CD14-positive monocyte (primary cell): ENCODE data around the gene ZSCAN22. TPM values are rescaled to one million over a fixed set of nuclear protein-coding genes. Genes with fewer than 3 reads are reported as not detected.
A peak's percentile ranks its signal among the peaks of the same experiment; 100 is the strongest.

Experiments
- DNase-seq, 3 donors: peaks; one replicate each; pipeline ENCODE4 v3.0.0-alpha.2; 2011 to 2022
- H2AFZ ChIP-seq: 2 replicates; pipeline ENCODE4 v1.6.0; 2012; ENCODE audit warnings: mild to moderate bottlenecking, low read depth, low read length, inconsistent platforms; ENCODE audit not compliant: insufficient read depth, poor library complexity, severe bottlenecking
- H3K27ac ChIP-seq, 2 donors: 1 replicate in 1 of 2; 2 replicates in 1 of 2; pipeline ENCODE4 v1.5.1; 2012 to 2013; ENCODE audit warnings: low read length in 2 of 2, control low read depth in 1 of 2, inconsistent platforms in 1 of 2, low read depth in 1 of 2, mild to moderate bottlenecking in 1 of 2
- H3K27me3 ChIP-seq, 2 donors: one replicate each; pipeline versions ENCODE4 v1.6.0 to v1.6.1; 2011 to 2013; ENCODE audit warnings: low read length in 2 of 2; ENCODE audit not compliant: control insufficient read depth in 2 of 2, insufficient read depth in 2 of 2
- H3K36me3 ChIP-seq, 2 donors: replicated peaks in 1 of 2; 1 replicate in 1 of 2; 2 replicates in 1 of 2; pipeline versions ENCODE4 v1.5.1 to v1.6.1; 2012 to 2013; ENCODE audit warnings: low read length in 2 of 2, control low read depth in 1 of 2, inconsistent platforms in 1 of 2, mild to moderate bottlenecking in 1 of 2; ENCODE audit not compliant: insufficient read depth in 2 of 2, control insufficient read depth in 1 of 2
- H3K4me1 ChIP-seq, 2 donors: 1 replicate in 1 of 2; 2 replicates in 1 of 2; pipeline versions ENCODE4 v1.5.1 to v1.6.1; 2012 to 2013; ENCODE audit warnings: low read length in 2 of 2, control low read depth in 1 of 2, inconsistent platforms in 1 of 2, mild to moderate bottlenecking in 1 of 2, moderate library complexity in 1 of 2; ENCODE audit not compliant: insufficient read depth in 2 of 2, control insufficient read depth in 1 of 2
- H3K4me2 ChIP-seq: replicated peaks from 2 replicates; pipeline ENCODE3; 2012; ENCODE audit warnings: low read length, moderate library complexity, mild to moderate bottlenecking; ENCODE audit not compliant: poor library complexity, severe bottlenecking; ENCODE audit errors: extremely low read depth
- H3K4me3 ChIP-seq, 3 experiments: fragments of 200-600 bp in 1 of 3; sonication (generic) in 1 of 3; replicated peaks in 1 of 3; 1 replicate in 2 of 3; 2 replicates in 1 of 3; pipeline ENCODE4 v1.5.1; 2011 to 2013; ENCODE audit warnings: low read length in 3 of 3, mild to moderate bottlenecking in 3 of 3, control low read depth in 2 of 3, low read depth in 2 of 3, inconsistent platforms in 1 of 3, moderate library complexity in 1 of 3
- H3K79me2 ChIP-seq: 2 replicates; pipeline ENCODE4 v1.6.0; 2012; ENCODE audit warnings: mild to moderate bottlenecking, control low read depth, inconsistent platforms, low read length, moderate library complexity; ENCODE audit not compliant: insufficient read depth
- H3K9ac ChIP-seq: 2 replicates; pipeline ENCODE4 v1.6.0; 2017; ENCODE audit warnings: low read length, mild to moderate bottlenecking; ENCODE audit not compliant: insufficient read depth, poor library complexity, severe bottlenecking
- H3K9me3 ChIP-seq, 2 donors: replicated peaks in 1 of 2; 1 replicate in 1 of 2; 2 replicates in 1 of 2; pipeline versions ENCODE4 v1.5.1 to v1.6.1; 2012 to 2013; ENCODE audit warnings: low read length in 2 of 2, control low read depth in 1 of 2; ENCODE audit not compliant: control insufficient read depth in 1 of 2, insufficient read depth in 1 of 2
- H4K20me1 ChIP-seq: 2 replicates; pipeline ENCODE4 v1.6.0; 2012; ENCODE audit warnings: mild to moderate bottlenecking, low read length, control low read depth, moderate library complexity; ENCODE audit not compliant: insufficient read depth
- H3K27ac Mint-ChIP-seq, 7 donors: one replicate each; pipeline ENCODE4 v1.8.0; 2020; ENCODE audit warnings: mild to moderate bottlenecking in 7 of 7, mixed read lengths in 7 of 7, moderate library complexity in 6 of 7, inconsistent platforms in 2 of 7
- H3K27me3 Mint-ChIP-seq, 3 donors: one replicate each; pipeline ENCODE4 v1.8.0; 2021 to 2022; ENCODE audit warnings: low read depth in 3 of 3, mild to moderate bottlenecking in 3 of 3, mixed read lengths in 3 of 3, moderate library complexity in 3 of 3, inconsistent platforms in 1 of 3
- H3K36me3 Mint-ChIP-seq, 2 donors: one replicate each; pipeline ENCODE4 v1.8.0; 2020; ENCODE audit warnings: mixed read lengths in 2 of 2, inconsistent platforms in 1 of 2, mild to moderate bottlenecking in 1 of 2
- H3K4me1 Mint-ChIP-seq: one replicate; pipeline ENCODE4 v1.8.0; 2020; ENCODE audit warnings: mild to moderate bottlenecking, mixed read lengths
- H3K4me3 Mint-ChIP-seq, 2 donors: one replicate each; pipeline ENCODE4 v1.8.0; 2020; ENCODE audit warnings: mild to moderate bottlenecking in 2 of 2, mixed read lengths in 2 of 2, moderate library complexity in 1 of 2
- H3K9me3 Mint-ChIP-seq, 7 donors: one replicate each; pipeline ENCODE4 v1.8.0; 2020 to 2022; ENCODE audit warnings: mixed read lengths in 7 of 7, mild to moderate bottlenecking in 6 of 7, moderate library complexity in 6 of 7, inconsistent platforms in 2 of 7
- WGBS: methylation state at CpG from one replicate; pipeline ENCODE4 v1.1.5; 2013; ENCODE audit warnings: missing lambda C conversion rate; ENCODE audit not compliant: insufficient coverage; 5-methylcytosine and 5-hydroxymethylcytosine counted together
- intact Hi-C, 2 donors: fragments of 100-400 bp; cut with micrococcal nuclease; formaldehyde crosslinking; loops; one replicate each; pipeline versions ENCODE4 v1.15.0 to v1.15.1; 2023
- polyA plus RNA-seq, 3 donors: library from polyadenylated mRNA; depleted of rRNA in 1 of 3; unstranded in 2 of 3; stranded (reverse) in 1 of 3; fragments of 300-500 nt in 2 of 3; fragments of >200 nt in 1 of 3; fragmentation: Illumina TruSeq in 2 of 3; gene quantifications; 1 replicate in 2 of 3; 2 replicates in 1 of 3; pipeline ENCODE4 v1.2.3, GENCODE V29; 2012 to 2021
- TF ChIP-seq, protein P1 (sequence below): fragments of 200-600 bp; IDR thresholded peaks from one replicate; pipeline ENCODE4 v1.8.0; 2022; ENCODE audit warnings: antibody characterized with exemption, mild to moderate bottlenecking

The ZSCAN22 gene
- polyA plus RNA-seq, 3 donors, result 0.58 to 1.2 (median 0.99) TPM

DNA sequence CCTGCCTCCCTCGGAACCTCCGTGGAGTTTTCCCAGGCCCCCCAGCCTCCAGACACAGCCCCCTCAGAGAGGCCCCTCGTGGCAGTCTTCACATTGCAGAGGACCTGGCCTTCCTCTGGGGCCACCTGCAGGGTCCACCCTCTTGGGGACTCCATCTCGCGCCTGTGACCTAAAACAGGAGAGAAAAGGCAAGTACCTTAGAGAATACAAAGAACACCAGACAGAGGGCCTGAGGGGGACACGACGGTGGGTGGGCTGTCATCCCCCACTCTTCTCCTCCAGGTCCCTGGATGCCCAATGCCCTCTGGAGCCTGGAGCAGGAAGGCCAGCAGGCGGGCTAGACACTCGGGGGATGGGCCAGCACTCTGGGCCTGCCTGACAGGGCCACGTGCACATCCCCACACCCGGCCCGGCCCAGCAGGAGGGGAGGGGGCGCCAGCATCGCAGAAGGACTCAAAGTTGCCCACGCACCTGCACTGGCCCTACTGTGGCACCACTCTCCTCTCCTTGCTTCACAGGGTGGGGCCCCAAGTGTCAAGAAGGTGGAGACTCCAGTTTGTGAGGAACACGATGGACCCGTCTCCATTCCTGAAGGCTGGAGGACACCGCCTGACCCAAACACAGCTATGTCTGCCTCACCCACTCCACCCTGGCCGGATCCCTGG lies 30.8 kb downstream of the ZSCAN22 start:
- peaks cover 22% of the 10 kb centered on the region for H3K4me1 Mint-ChIP-seq
- H4K20me1 ChIP-seq, result no peaks in the 10 kb centered on the region
- no peak overlapping the region for H3K27ac Mint-ChIP-seq
- H3K9ac ChIP-seq, result no peak overlapping the region
- H3K4me3 Mint-ChIP-seq, result peak overlapping the region in 1 of 2 donors; percentile 46
- H3K36me3 Mint-ChIP-seq, result no peaks in the 10 kb centered on the region
- intact Hi-C loops, result no loop called here
- H3K27me3 ChIP-seq, result peaks cover 6 to 31% of the 10 kb centered on the region in 2 donors
- TF ChIP-seq, protein P1, sequence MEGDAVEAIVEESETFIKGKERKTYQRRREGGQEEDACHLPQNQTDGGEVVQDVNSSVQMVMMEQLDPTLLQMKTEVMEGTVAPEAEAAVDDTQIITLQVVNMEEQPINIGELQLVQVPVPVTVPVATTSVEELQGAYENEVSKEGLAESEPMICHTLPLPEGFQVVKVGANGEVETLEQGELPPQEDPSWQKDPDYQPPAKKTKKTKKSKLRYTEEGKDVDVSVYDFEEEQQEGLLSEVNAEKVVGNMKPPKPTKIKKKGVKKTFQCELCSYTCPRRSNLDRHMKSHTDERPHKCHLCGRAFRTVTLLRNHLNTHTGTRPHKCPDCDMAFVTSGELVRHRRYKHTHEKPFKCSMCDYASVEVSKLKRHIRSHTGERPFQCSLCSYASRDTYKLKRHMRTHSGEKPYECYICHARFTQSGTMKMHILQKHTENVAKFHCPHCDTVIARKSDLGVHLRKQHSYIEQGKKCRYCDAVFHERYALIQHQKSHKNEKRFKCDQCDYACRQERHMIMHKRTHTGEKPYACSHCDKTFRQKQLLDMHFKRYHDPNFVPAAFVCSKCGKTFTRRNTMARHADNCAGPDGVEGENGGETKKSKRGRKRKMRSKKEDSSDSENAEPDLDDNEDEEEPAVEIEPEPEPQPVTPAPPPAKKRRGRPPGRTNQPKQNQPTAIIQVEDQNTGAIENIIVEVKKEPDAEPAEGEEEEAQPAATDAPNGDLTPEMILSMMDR, result no peak
- no peak overlapping the region for H3K4me3 ChIP-seq
- no peak overlapping the region for H3K4me2 ChIP-seq
- peaks cover 0 to 16% (median 0%) of the 10 kb centered on the region in 7 donors for H3K9me3 Mint-ChIP-seq
- H3K4me1 ChIP-seq, result peaks cover 19 to 31% of the 10 kb centered on the region in 2 donors
- WGBS, result 87% methylated on average over 16 of the region's 19 CpGs
- H3K79me2 ChIP-seq, result no peaks in the 10 kb centered on the region
- peaks cover 26 to 39% (median 35%) of the 10 kb centered on the region in 3 donors for H3K27me3 Mint-ChIP-seq
- no peak for DNase-seq
- H3K36me3 ChIP-seq, result no peaks in the 10 kb centered on the region
- peaks cover 0 to 8% of the 10 kb centered on the region in 2 donors for H3K9me3 ChIP-seq
- H2AFZ ChIP-seq, result no peak overlapping the region
- H3K27ac ChIP-seq, result no peak overlapping the region

DNA sequence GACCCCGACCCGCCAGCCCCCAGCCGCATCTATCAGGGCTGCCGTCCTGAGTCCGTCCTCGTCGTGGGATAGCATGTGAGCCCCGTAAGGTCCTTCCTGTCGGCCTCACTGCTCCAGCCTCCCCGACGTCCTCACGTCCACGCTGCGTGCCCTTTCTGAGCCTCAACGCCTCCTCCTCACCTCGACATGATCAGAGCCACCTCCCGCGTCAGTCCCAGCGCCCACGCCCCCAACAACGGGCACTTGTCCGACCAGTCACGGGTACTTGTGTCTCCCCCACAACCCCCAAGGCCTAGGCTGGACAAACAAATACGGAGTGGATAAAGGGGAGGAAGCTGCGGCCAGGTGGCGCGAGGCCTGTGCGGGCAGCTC lies 35.1 kb downstream of the ZSCAN22 start:
- Histone ChIP-seq H2AFZ (peak overlapping the region; percentile 93), H3K4me2 (peak overlapping the region; percentile 85), H3K27me3 (peaks cover 0 to 9% of the 10 kb centered on the region in 2 donors), H3K9me3 (no peaks in the 10 kb centered on the region), H3K79me2 (no peaks in the 10 kb centered on the region), H3K36me3 (no peaks in the 10 kb centered on the region), H3K27ac (peak overlapping the region; percentile 72 to 85), H4K20me1 (no peaks in the 10 kb centered on the region), H3K4me3 (peak overlapping the region; percentile 46 to 82 (median 64)), H3K9ac (peak overlapping the region; percentile 74), H3K4me1 (peaks cover 28 to 40% of the 10 kb centered on the region in 2 donors)
- WGBS, result 6% methylated on average over 20 of the region's 28 CpGs
- Mint-ChIP-seq H3K36me3 (no peaks in the 10 kb centered on the region), H3K4me3 (peak overlapping the region; percentile 95 to 100), H3K4me1 (peaks cover 27% of the 10 kb centered on the region), H3K27me3 (peaks cover 7 to 22% (median 12%) of the 10 kb centered on the region in 3 donors), H3K9me3 (peaks cover 0 to 7% (median 0%) of the 10 kb centered on the region in 7 donors), H3K27ac (peak overlapping the region; percentile 88 to 95 (median 95))
- intact Hi-C loops, result no loop called here
- TF ChIP-seq, protein P1, result no peak
- peak; percentile 25 to 37 (median 26) for DNase-seq
